HG03280 (cell line): Measurements from ENCODE around the gene RAB11FIP4.

Experiments used
- ATAC-seq: cut with Tn5 transposase; IDR thresholded peaks from one replicate; pipeline ENCODE4 v1.9.1; 2021; ENCODE audit warnings: mild to moderate bottlenecking, moderate library complexity; ENCODE audit not compliant: unreplicated experiment

The RAB11FIP4 gene

GRCh38 chr17:31522284-31522931 lies 130.9 kb downstream of the RAB11FIP4 start:
- no peak for ATAC-seq

- ATAC-seq = no peak
Measured at GRCh38 chr17:31522987-31523495, 131.6 kb downstream of the RAB11FIP4 start.

GRCh38 chr17:31523862-31524730 lies 132.6 kb downstream of the RAB11FIP4 start:
- no peak for ATAC-seq

GRCh38 chr17:31524926-31525800 lies 133.7 kb downstream of the RAB11FIP4 start:
- ATAC-seq = no peak

- ATAC-seq = no peak
Measured at GRCh38 chr17:31525801-31526549, 134.5 kb downstream of the RAB11FIP4 start.

GRCh38 chr17:31527606-31528005 lies 136.1 kb downstream of the RAB11FIP4 start:
- ATAC-seq = no peak

GRCh38 chr17:31528291-31528874 lies 136.9 kb downstream of the RAB11FIP4 start:
- no peak for ATAC-seq

GRCh38 chr17:31529841-31530251 lies 138.4 kb downstream of the RAB11FIP4 start:
- no peak for ATAC-seq

GRCh38 chr17:31530391-31530985 lies 139.0 kb downstream of the RAB11FIP4 start:
- no peak for ATAC-seq

GRCh38 chr17:31531336-31531980 lies 140.0 kb downstream of the RAB11FIP4 start:
- no peak for ATAC-seq

GRCh38 chr17:31532081-31532480 lies 140.6 kb downstream of the RAB11FIP4 start:
- ATAC-seq = no peak

- no peak for ATAC-seq
Measured at GRCh38 chr17:31532526-31532925, 141.1 kb downstream of the RAB11FIP4 start.

- ATAC-seq = no peak
Measured at GRCh38 chr17:31533546-31534155, 142.2 kb downstream of the RAB11FIP4 start.

GRCh38 chr17:31534223-31534888 lies 142.9 kb downstream of the RAB11FIP4 start:
- no peak for ATAC-seq

- ATAC-seq = peak; percentile 81
Measured at GRCh38 chr17:31535581-31535981, 144.1 kb downstream of the RAB11FIP4 start.

GRCh38 chr17:31536451-31536850 lies 145.0 kb downstream of the RAB11FIP4 start:
- no peak for ATAC-seq

GRCh38 chr17:31537565-31538011 lies 146.1 kb downstream of the RAB11FIP4 start:
- no peak for ATAC-seq
